ENCODE measurements around the gene CD177. TPM values are rescaled to one million over a fixed set of nuclear protein-coding genes. Genes with fewer than 3 reads are reported as not detected.

The CD177 gene
- total and polyA plus RNA-seq, 2 of the 8 experiments (the other 6 are each of a cell fraction or from before 2014, with no cell fraction given) = 3.4 to 10.0 TPM

- Histone ChIP-seq H3K23ac (ENCODE audit: insufficient read length) (no peak overlapping the region), H2BK12ac (ENCODE audit: low read depth, low read length) (no peak overlapping the region), H2AK5ac (ENCODE audit: low read depth, low read length) (no peak overlapping the region), H3K4me3 (ENCODE audit: extremely low read depth in 1 of 4, insufficient read depth in 2 of 4, low read depth in 3 of 4, low read length in 4 of 4) (no peak overlapping the region), H2BK20ac (ENCODE audit: low read length) (no peak overlapping the region), H4K8ac (ENCODE audit: extremely low read depth, insufficient read depth, low read length) (no peak overlapping the region), H3K79me1 (ENCODE audit: low read depth, low read length) (no peaks in the 10 kb centered on the region), H4K91ac (replicated peaks; ENCODE audit: insufficient read length, low read length) (no peak overlapping the region), H3K56ac (replicated peaks; ENCODE audit: insufficient read length, low read depth, low read length) (no peak overlapping the region), H3K4ac (replicated peaks; ENCODE audit: insufficient read length, low read depth, low read length) (no peak overlapping the region), H4K5ac (ENCODE audit: insufficient read length, low read depth, low read length) (no peak overlapping the region), H2BK120ac (replicated peaks; ENCODE audit: low read depth, low read length) (no peak overlapping the region), H3K79me2 (ENCODE audit: control insufficient read depth in 1 of 2, insufficient read depth in 2 of 2, low read length in 2 of 2) (no peaks in the 10 kb centered on the region), H3K27me3 (replicated peaks in 1 of 4; ENCODE audit: control insufficient read depth in 3 of 4, extremely low read depth in 1 of 4, insufficient read depth in 3 of 4, low read length in 3 of 4) (no peaks in the 10 kb centered on the region), H3K14ac (ENCODE audit: insufficient read length) (no peak overlapping the region), H2AFZ (ENCODE audit: low read length) (no peak overlapping the region), H3K9ac (replicated peaks in 1 of 4; ENCODE audit: extremely low read depth in 1 of 4, low read depth in 3 of 4, low read length in 3 of 4) (no peak overlapping the region), H3K9me3 (ENCODE audit: insufficient read depth in 2 of 2, low read depth in 1 of 2, low read length in 1 of 2) (peaks cover 36 to 60% of the 10 kb centered on the region in 2 experiments), H3K27ac (ENCODE audit: low read depth, low read length) (no peak overlapping the region), H3K4me1 (replicated peaks in 1 of 4; ENCODE audit: control insufficient read depth in 3 of 4, insufficient read depth in 4 of 4, low read length in 3 of 4) (no peaks in the 10 kb centered on the region), H2BK5ac (ENCODE audit: low read depth, low read length) (no peak overlapping the region), H3K23me2 (ENCODE audit: low read depth, low read length) (no peaks in the 10 kb centered on the region), H4K20me1 (replicated peaks in 1 of 2; ENCODE audit: control insufficient read depth in 1 of 2, insufficient read depth in 2 of 2, low read length in 2 of 2) (no peaks in the 10 kb centered on the region), H3K4me2 (ENCODE audit: insufficient read depth in 1 of 2, low read depth in 2 of 2, low read length in 2 of 2) (no peak overlapping the region), H2BK15ac (ENCODE audit: low read length) (no peak overlapping the region), H3K36me3 (ENCODE audit: control insufficient read depth in 2 of 4, insufficient read depth in 4 of 4, low read length in 3 of 4) (no peaks in the 10 kb centered on the region), H3K18ac (ENCODE audit: extremely low read depth, low read length) (no peak overlapping the region)
- FAIRE-seq (no peak), DNase-seq (ENCODE audit: low read depth in 1 of 2, low spot score in 2 of 2) (no peak)
- no peak for TF ChIP-seq RBBP5 (IDR thresholded peaks at IDR 0.05; ENCODE audit: borderline replicate concordance, low read depth, low read length)
- TF ChIP-seq HDAC2 (IDR thresholded peaks at IDR 0.05; ENCODE audit: borderline replicate concordance in 1 of 2, low read depth in 2 of 2, low read length in 2 of 2) = no peak
- TF ChIP-seq CBX8 (IDR thresholded peaks at IDR 0.05; ENCODE audit: borderline replicate concordance, low read depth, low read length) = no peak
- no peak for TF ChIP-seq CEBPB (IDR thresholded peaks at IDR 0.05; ENCODE audit: low read depth, low read length)
- TF ChIP-seq HDAC6 (IDR thresholded peaks at IDR 0.05; ENCODE audit: low read depth, low read length) = no peak
- no peak for TF ChIP-seq FOSL1 (IDR thresholded peaks at IDR 0.05; ENCODE audit: insufficient read depth, low read depth, low read length)
- no peak for TF ChIP-seq JUN (IDR thresholded peaks at IDR 0.05; ENCODE audit: low read depth, low read length)
- 85% methylated on average over 3 of the region's 3 CpGs; no CpG with 5 or more reads in 1 of the 2 experiments for WGBS, 2 experiments (ENCODE audit: extremely low coverage in 1 of 2, insufficient coverage in 1 of 2, insufficient read length in 1 of 2, insufficient replicate concordance in 2 of 2, low coverage in 1 of 2, low lambda C conversion rate in 2 of 2, missing lambda C conversion rate in 1 of 2)
- CTCF ChIA-PET (ENCODE audit: partially characterized antibody) = interaction anchor here (1.1 kb wide), 1 partner anchor 23 kb away, joined by 3 read pairs; no protein-coding TSS in a partner anchor
- POLR2A ChIA-PET (ENCODE audit: partially characterized antibody) = no interaction called here
Observed at GRCh38 chr19:43310221-43310620, 43.3 kb upstream of the CD177 start.
